MM.1S (cell line): Measurements from ENCODE around the gene NTSR1.

Source experiments
- DNase-seq: peaks from one replicate; pipeline ENCODE4 v3.0.0-alpha.2; 2015
- H2AFZ ChIP-seq: fragments of 300-600 bp; sonication (generic); 2 replicates; pipeline ENCODE4 v1.6.0; 2016; ENCODE audit warnings: antibody characterized with exemption, low read length
- H3F3A ChIP-seq: fragments of 300-600 bp; sonication (generic); 2 replicates; pipeline ENCODE4 v1.6.1; 2016; ENCODE audit warnings: mild to moderate bottlenecking, antibody characterized with exemption, low read length, moderate library complexity, mixed read lengths; ENCODE audit not compliant: insufficient read depth
- H3K27ac ChIP-seq: fragments of 300-600 bp; sonication (generic); 2 replicates; pipeline ENCODE4 v1.5.1; 2016; ENCODE audit warnings: mild to moderate bottlenecking, low read length
- H3K27me3 ChIP-seq: fragments of 300-600 bp; sonication (generic); replicated peaks from 2 replicates; pipeline ENCODE4 v1.6.0; 2016; ENCODE audit warnings: low read length; ENCODE audit not compliant: insufficient read depth
- H3K36me3 ChIP-seq: fragments of 300-600 bp; sonication (generic); replicated peaks from 2 replicates; pipeline ENCODE4 v1.6.1; 2016; ENCODE audit warnings: mild to moderate bottlenecking, low read length, mixed read lengths; ENCODE audit not compliant: insufficient read depth
- H3K4me1 ChIP-seq: fragments of 300-600 bp; sonication (generic); 2 replicates; pipeline ENCODE4 v1.6.1; 2016; ENCODE audit warnings: low read length, mixed read lengths
- H3K4me2 ChIP-seq: fragments of 300-600 bp; sonication (generic); 2 replicates; pipeline ENCODE4 v1.6.0; 2016; ENCODE audit warnings: low read depth, low read length
- H3K4me3 ChIP-seq: fragments of 300-600 bp; sonication (generic); 2 replicates; pipeline ENCODE4 v1.5.1; 2016; ENCODE audit warnings: low read length, mixed read lengths
- H3K79me2 ChIP-seq: fragments of 300-600 bp; sonication (generic); 2 replicates; pipeline ENCODE4 v1.6.1; 2016; ENCODE audit warnings: mixed run types, low read length, mixed read lengths
- H3K9ac ChIP-seq: fragments of 300-600 bp; sonication (generic); 2 replicates; pipeline ENCODE4 v1.6.1; 2016; ENCODE audit warnings: low read length, mixed read lengths
- H3K9me2 ChIP-seq: fragments of 300-600 bp; sonication (generic); replicated peaks from 2 replicates; pipeline ENCODE4 v1.6.1; 2016; ENCODE audit warnings: mild to moderate bottlenecking, low read length, mixed read lengths; ENCODE audit not compliant: insufficient read depth
- H3K9me3 ChIP-seq: fragments of 300-600 bp; sonication (generic); replicated peaks from 2 replicates; pipeline ENCODE4 v1.6.1; 2016; ENCODE audit warnings: mild to moderate bottlenecking, low read length, mixed read lengths; ENCODE audit not compliant: insufficient read depth
- H4K20me1 ChIP-seq: fragments of 300-600 bp; sonication (generic); 2 replicates; pipeline ENCODE4 v1.6.1; 2016; ENCODE audit warnings: mild to moderate bottlenecking, low read length, moderate library complexity, mixed read lengths; ENCODE audit not compliant: insufficient read depth
- CTCF ChIP-seq: fragments of 300-600 bp; sonication (generic); IDR thresholded peaks from 2 replicates; pipeline ENCODE4 v1.5.1; 2016; ENCODE audit warnings: antibody characterized with exemption, low read length, mixed read lengths
- EZH2 ChIP-seq: fragments of 300-600 bp; sonication (generic); optimal IDR thresholded peaks from 2 replicates; pipeline ENCODE3; 2017; ENCODE audit warnings: low read depth, mild to moderate bottlenecking, antibody characterized with exemption, low read length, mixed read lengths
- EZH2phosphoT487 ChIP-seq: fragments of 300-600 bp; sonication (generic); IDR thresholded peaks from 2 replicates; pipeline ENCODE4 v1.6.1; 2018; ENCODE audit warnings: antibody characterized with exemption, low read length

NTSR1 gene

DNA sequence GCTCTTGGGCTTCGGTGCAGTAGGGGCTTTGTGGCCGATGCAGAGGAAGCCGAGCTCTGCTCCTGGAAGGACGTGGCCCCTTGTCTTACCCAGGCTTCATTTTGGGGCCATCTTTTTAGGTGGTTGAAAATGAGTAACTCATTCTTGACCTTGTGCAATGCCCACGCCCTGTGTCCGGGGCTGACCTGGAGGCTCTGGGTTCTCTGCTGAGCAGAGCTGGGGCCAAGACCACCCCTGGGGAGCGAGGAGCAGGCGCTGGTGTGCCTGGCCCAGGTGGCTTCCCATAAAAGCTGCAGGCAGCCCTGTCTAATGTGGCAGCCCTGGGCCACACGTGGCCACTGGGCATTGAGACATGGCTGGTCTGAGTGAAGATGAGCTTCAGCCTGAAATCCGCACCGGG lies 25.7 kb downstream of the NTSR1 start:
- Histone ChIP-seq H4K20me1 (no peaks in the 10 kb centered on the region), H3F3A (no peaks in the 10 kb centered on the region), H3K36me3 (no peaks in the 10 kb centered on the region), H3K79me2 (no peaks in the 10 kb centered on the region), H3K9me2 (no peaks in the 10 kb centered on the region), H3K9ac (no peak overlapping the region), H2AFZ (no peak overlapping the region), H3K4me1 (no peaks in the 10 kb centered on the region), H3K27me3 (peaks cover 98% of the 10 kb centered on the region), H3K27ac (no peak overlapping the region), H3K4me2 (no peak overlapping the region), H3K4me3 (no peak overlapping the region), H3K9me3 (no peaks in the 10 kb centered on the region)
- no peak for DNase-seq
- TF ChIP-seq CTCF (no peak), EZH2phosphoT487 (no peak), EZH2 (no peak)

- Histone ChIP-seq H3K4me1 (peaks cover 5% of the 10 kb centered on the region), H3K79me2 (no peaks in the 10 kb centered on the region), H3K9me2 (no peaks in the 10 kb centered on the region), H3K27ac (no peak overlapping the region), H3K36me3 (no peaks in the 10 kb centered on the region), H4K20me1 (no peaks in the 10 kb centered on the region), H3K4me3 (no peak overlapping the region), H3K9me3 (no peaks in the 10 kb centered on the region), H3K27me3 (peaks cover 98% of the 10 kb centered on the region), H3F3A (peaks cover 2% of the 10 kb centered on the region; the same call in 1 of the 2 replicates), H2AFZ (no peak overlapping the region), H3K9ac (no peak overlapping the region), H3K4me2 (no peak overlapping the region)
- TF ChIP-seq CTCF (no peak), EZH2 (no peak), EZH2phosphoT487 (no peak)
- no peak for DNase-seq
Measured at GRCh38 chr20:62734881-62735280, 26.2 kb downstream of the NTSR1 start.

DNA sequence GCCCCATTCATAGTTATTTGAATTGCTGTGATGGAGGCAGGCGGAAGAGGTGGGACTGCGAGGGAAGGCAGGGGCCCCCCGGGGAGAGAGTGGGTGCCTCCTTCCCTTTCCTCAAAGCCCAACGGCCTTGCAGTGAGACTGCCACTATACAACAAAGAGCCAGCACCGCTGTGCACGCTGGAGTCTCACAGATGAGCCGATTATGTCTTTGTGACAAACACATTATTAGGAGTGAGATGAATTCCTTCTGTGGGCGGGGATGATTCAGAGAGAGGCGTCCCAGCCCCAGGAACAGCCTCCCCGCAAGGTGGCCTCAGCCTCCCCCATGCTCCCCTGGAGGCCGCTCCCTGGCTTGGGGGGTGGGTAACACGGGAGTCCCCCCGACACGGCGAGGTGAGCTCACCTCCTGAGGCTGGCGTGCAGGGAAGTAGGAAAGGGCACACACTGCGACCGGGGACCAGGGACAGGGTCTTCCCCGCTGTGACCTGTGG lies 26.7 kb downstream of the NTSR1 start:
- peaks cover 7% of the 10 kb centered on the region; the same call in 1 of the 2 replicates for H3F3A ChIP-seq
- no peak overlapping the region for H3K27ac ChIP-seq
- H3K36me3 ChIP-seq, result no peaks in the 10 kb centered on the region
- no peak overlapping the region for H2AFZ ChIP-seq
- no peak overlapping the region for H3K4me3 ChIP-seq
- no peaks in the 10 kb centered on the region for H3K9me2 ChIP-seq
- no peak for TF ChIP-seq CTCF
- no peak for TF ChIP-seq EZH2
- TF ChIP-seq EZH2phosphoT487, result no peak
- no peaks in the 10 kb centered on the region for H4K20me1 ChIP-seq
- peaks cover 95% of the 10 kb centered on the region for H3K27me3 ChIP-seq
- no peaks in the 10 kb centered on the region for H3K9me3 ChIP-seq
- H3K4me1 ChIP-seq, result peaks cover 8% of the 10 kb centered on the region
- no peak for DNase-seq
- no peak overlapping the region for H3K9ac ChIP-seq
- H3K4me2 ChIP-seq, result no peak overlapping the region
- H3K79me2 ChIP-seq, result no peaks in the 10 kb centered on the region
